H9 (cell line): ENCODE measurements around the gene IKBKG. TPM values are rescaled to one million over a fixed set of nuclear protein-coding genes. Genes with fewer than 3 reads are reported as not detected.

Experiments used
- DNase-seq: peaks from one replicate; pipeline ENCODE4 v3.0.0-alpha.2; 2017
- H2AFZ ChIP-seq: one replicate; pipeline ENCODE4 v1.6.1; 2013; ENCODE audit warnings: mild to moderate bottlenecking, low read length, control low read depth, moderate library complexity
- H2AK5ac ChIP-seq: 2 replicates; pipeline ENCODE4 v1.6.1; 2013; ENCODE audit warnings: low read length, control low read depth, mixed read lengths; ENCODE audit not compliant: insufficient read length
- H2BK120ac ChIP-seq: one replicate; pipeline ENCODE4 v1.6.1; 2013; ENCODE audit warnings: low read depth, mild to moderate bottlenecking, low read length, control low read depth, inconsistent platforms; ENCODE audit not compliant: poor library complexity, severe bottlenecking
- H2BK12ac ChIP-seq: 2 replicates; pipeline ENCODE4 v1.6.1; 2013; ENCODE audit warnings: low read length, control low read depth, mixed read lengths, low read depth; ENCODE audit not compliant: insufficient read length
- H2BK15ac ChIP-seq: 2 replicates; pipeline ENCODE4 v1.6.1; 2013; ENCODE audit warnings: low read depth, low read length, control low read depth
- H2BK20ac ChIP-seq: one replicate; pipeline ENCODE4 v1.6.1; 2013; ENCODE audit warnings: low read depth, mild to moderate bottlenecking, low read length, control low read depth, inconsistent platforms; ENCODE audit not compliant: poor library complexity, severe bottlenecking
- H2BK5ac ChIP-seq: 2 replicates; pipeline ENCODE4 v1.6.1; 2013; ENCODE audit warnings: low read length, control low read depth, mixed read lengths; ENCODE audit not compliant: insufficient read length
- H3K14ac ChIP-seq: 2 replicates; pipeline ENCODE4 v1.6.1; 2013; ENCODE audit warnings: low read length, control low read depth; ENCODE audit not compliant: insufficient read depth
- H3K18ac ChIP-seq: 2 replicates; pipeline ENCODE4 v1.6.1; 2013; ENCODE audit warnings: low read depth, mild to moderate bottlenecking, mixed read lengths, low read length, control low read depth; ENCODE audit not compliant: insufficient read length
- H3K23ac ChIP-seq: 2 replicates; pipeline ENCODE4 v1.6.1; 2013; ENCODE audit warnings: low read length, control low read depth, mixed read lengths, low read depth; ENCODE audit not compliant: insufficient read length
- H3K23me2 ChIP-seq: 2 replicates; pipeline ENCODE4 v1.6.1; 2013; ENCODE audit warnings: low read depth, mild to moderate bottlenecking, mixed read lengths, low read length, control low read depth; ENCODE audit not compliant: insufficient read length, poor library complexity, severe bottlenecking
- H3K27ac ChIP-seq: 2 replicates; pipeline ENCODE4 v1.5.1; 2013; ENCODE audit warnings: low read length, control low read depth, mixed read lengths, low read depth; ENCODE audit not compliant: insufficient read length
- H3K27me3 ChIP-seq: 2 replicates; pipeline ENCODE4 v1.6.1; 2013; ENCODE audit warnings: low read length, control low read depth, inconsistent platforms; ENCODE audit not compliant: insufficient read depth
- H3K4ac ChIP-seq: 2 replicates; pipeline ENCODE4 v1.6.1; 2013; ENCODE audit warnings: low read depth, mild to moderate bottlenecking, control low read depth, inconsistent platforms, low read length, moderate library complexity
- H3K4me1 ChIP-seq: 2 replicates; pipeline ENCODE4 v1.6.1; 2013; ENCODE audit warnings: low read length, control low read depth, inconsistent platforms; ENCODE audit not compliant: insufficient read depth
- H3K4me2 ChIP-seq: 2 replicates; pipeline ENCODE4 v1.6.1; 2013; ENCODE audit warnings: low read length, control low read depth, mixed read lengths; ENCODE audit not compliant: insufficient read length, insufficient read depth
- H3K56ac ChIP-seq: 2 replicates; pipeline ENCODE4 v1.6.1; 2013; ENCODE audit warnings: low read depth, mild to moderate bottlenecking, mixed read lengths, low read length, control low read depth; ENCODE audit not compliant: insufficient read length
- H3K79me1 ChIP-seq: 2 replicates; pipeline ENCODE4 v1.6.1; 2013; ENCODE audit warnings: low read depth, mild to moderate bottlenecking, moderate library complexity, low read length, control low read depth, inconsistent platforms; ENCODE audit not compliant: insufficient read depth, poor library complexity, severe bottlenecking
- H3K79me2 ChIP-seq: 2 replicates; pipeline ENCODE4 v1.6.1; 2013; ENCODE audit warnings: low read length, control low read depth, inconsistent platforms; ENCODE audit not compliant: insufficient read depth
- H3K9ac ChIP-seq: 2 replicates; pipeline ENCODE4 v1.6.1; 2013; ENCODE audit warnings: low read length, control low read depth, mixed read lengths; ENCODE audit not compliant: insufficient read length; ENCODE audit errors: extremely low read depth
- H3K9me3 ChIP-seq: one replicate; pipeline ENCODE4 v1.6.1; 2013; ENCODE audit warnings: low read depth, low read length, inconsistent platforms; ENCODE audit not compliant: control insufficient read depth
- H3T11ph ChIP-seq: one replicate; pipeline ENCODE4 v1.6.1; 2013; ENCODE audit warnings: mild to moderate bottlenecking, low read length, control low read depth, inconsistent platforms
- H4K20me1 ChIP-seq: one replicate; pipeline ENCODE4 v1.6.1; 2013; ENCODE audit not compliant: control insufficient read depth, insufficient read length, insufficient read depth
- H4K5ac ChIP-seq: 2 replicates; pipeline ENCODE4 v1.6.1; 2013; ENCODE audit warnings: low read depth, mild to moderate bottlenecking, mixed read lengths, low read length, control low read depth; ENCODE audit not compliant: insufficient read length
- H4K8ac ChIP-seq: replicated peaks from 2 replicates; pipeline ENCODE4 v1.6.1; 2013; ENCODE audit warnings: low read length, control low read depth, mixed read lengths, low read depth; ENCODE audit not compliant: insufficient read length
- H4K91ac ChIP-seq: 2 replicates; pipeline ENCODE4 v1.6.1; 2013; ENCODE audit warnings: low read depth, mild to moderate bottlenecking, moderate library complexity, mixed read lengths, low read length, control low read depth; ENCODE audit not compliant: insufficient read length
- H3K27ac Mint-ChIP-seq, 3 experiments: 2 replicates in 2 of 3; 3 replicates in 1 of 3; pipeline ENCODE4 v1.8.0; 2020 to 2021; ENCODE audit warnings: mixed read lengths in 3 of 3, mild to moderate bottlenecking in 1 of 3, moderate library complexity in 1 of 3
- H3K27me3 Mint-ChIP-seq: 2 replicates; pipeline ENCODE4 v1.8.0; 2021; ENCODE audit warnings: low read depth, mild to moderate bottlenecking, moderate library complexity, mixed read lengths
- H3K36me3 Mint-ChIP-seq, 3 experiments: 2 replicates in 2 of 3; 3 replicates in 1 of 3; pipeline ENCODE4 v1.8.0; 2020 to 2021; ENCODE audit warnings: low read depth in 3 of 3, mixed read lengths in 3 of 3; ENCODE audit not compliant: insufficient read depth in 1 of 3
- H3K4me1 Mint-ChIP-seq, 2 experiments: 2 replicates each; pipeline ENCODE4 v1.8.0; 2020; ENCODE audit warnings: mixed read lengths in 2 of 2
- H3K4me3 Mint-ChIP-seq, 2 experiments: 2 replicates in 1 of 2; 3 replicates in 1 of 2; pipeline ENCODE4 v1.8.0; 2020 to 2021; ENCODE audit warnings: mild to moderate bottlenecking in 2 of 2, mixed read lengths in 2 of 2, moderate library complexity in 1 of 2
- H3K9me3 Mint-ChIP-seq, 2 experiments: 2 replicates in 1 of 2; 3 replicates in 1 of 2; pipeline ENCODE4 v1.8.0; 2020; ENCODE audit warnings: mild to moderate bottlenecking in 2 of 2, mixed read lengths in 2 of 2, moderate library complexity in 1 of 2
- CTCF ChIP-seq: fragments of 200-600 bp; sonication (generic); conservative IDR thresholded peaks from 3 replicates; pipeline ENCODE4 v1.8.0; 2021; ENCODE audit warnings: antibody characterized with exemption, mild to moderate bottlenecking
- WGBS: extraction: QIAGEN DNeasy Blood & Tissue Kit; methylation state at CpG from one replicate; pipeline ENCODE4 v1.1.7; 2013; ENCODE audit warnings: missing lambda C conversion rate, low lambda C conversion rate, mixed read lengths; ENCODE audit not compliant: insufficient read length; ENCODE audit errors: extremely low coverage; 5-methylcytosine and 5-hydroxymethylcytosine counted together
- total RNA-seq: library from RNA; stranded (reverse); gene quantifications from 2 replicates; pipeline ENCODE4 v1.2.1, GENCODE V29; 2021

Gene IKBKG
- total RNA-seq, 1 experiment from 2014 or later = 17.8 TPM

- Mint-ChIP-seq H3K9me3 (peaks cover 72% of the 10 kb centered on the region in 2 experiments), H3K27me3 (peaks cover 2% of the 10 kb centered on the region), H3K36me3 (peaks cover 0 to 7% (median 3%) of the 10 kb centered on the region in 3 experiments; a peak in 5 of 7 replicates), H3K27ac (no peak overlapping the region), H3K4me1 (peaks cover 12 to 17% of the 10 kb centered on the region in 2 experiments), H3K4me3 (no peak overlapping the region; a peak in 1 of 5 replicates)
- Histone ChIP-seq H2BK5ac (no peak overlapping the region), H3K27ac (no peak overlapping the region), H3K4me2 (no peak overlapping the region), H4K5ac (no peak overlapping the region), H3K23me2 (no peaks in the 10 kb centered on the region), H3K14ac (no peak overlapping the region), H2BK120ac (no peak overlapping the region), H2AK5ac (no peak overlapping the region), H3K56ac (no peak overlapping the region), H3K23ac (no peak overlapping the region), H2BK15ac (no peak overlapping the region), H4K20me1 (no peaks in the 10 kb centered on the region), H3K27me3 (no peaks in the 10 kb centered on the region), H2BK20ac (no peak overlapping the region), H3K9me3 (peaks cover 59% of the 10 kb centered on the region), H3T11ph (no peak overlapping the region), H4K8ac (no peak overlapping the region), H3K4me1 (no peaks in the 10 kb centered on the region), H3K79me1 (no peaks in the 10 kb centered on the region), H3K9ac (no peak overlapping the region), H3K4ac (no peak overlapping the region), H2AFZ (no peak overlapping the region), H3K79me2 (no peaks in the 10 kb centered on the region), H2BK12ac (no peak overlapping the region), H3K18ac (no peak overlapping the region), H4K91ac (no peak overlapping the region)
- TF ChIP-seq CTCF = no peak
- no peak for DNase-seq
- no CpG with 5 or more reads among the region's 13 CpGs for WGBS
Measured at GRCh38 chrX:154603438-154604430, 56.3 kb downstream of the IKBKG start.
